GM23338 (cell line): ENCODE data around the gene ZNF804B. TPM values are rescaled to one million over a fixed set of nuclear protein-coding genes. Genes with fewer than 3 reads are reported as not detected.

Source experiments
- ATAC-seq: fragments of 200-7000 bp; cut with Tn5 transposase; 3 replicates; pipeline ENCODE4 v1.9.1; 2020
- DNase-seq: peaks from one replicate; pipeline ENCODE4 v3.0.0-alpha.2; 2015; ENCODE audit warnings: low spot score
- H2AFZ ChIP-seq: fragments of 200-600 bp; sonication (generic); 2 replicates; pipeline ENCODE4 v1.8.0; 2016; ENCODE audit warnings: antibody characterized with exemption, mild to moderate bottlenecking, moderate library complexity
- H3F3A ChIP-seq: fragments of 200-600 bp; sonication (generic); replicated peaks from 2 replicates; pipeline ENCODE4 v1.8.0; 2017; ENCODE audit warnings: antibody characterized with exemption, mixed run types, low read depth
- H3K27ac ChIP-seq: fragments of 200-600 bp; sonication (generic); 2 replicates; pipeline ENCODE4 v1.6.1; 2016; ENCODE audit warnings: low read depth
- H3K27me3 ChIP-seq: fragments of 200-600 bp; sonication (generic); 2 replicates; pipeline ENCODE4 v1.8.0; 2016; ENCODE audit warnings: mild to moderate bottlenecking, mixed run types, moderate library complexity; ENCODE audit not compliant: insufficient read depth
- H3K36me3 ChIP-seq: fragments of 200-600 bp; sonication (generic); 2 replicates; pipeline ENCODE4 v1.8.0; 2016; ENCODE audit warnings: mild to moderate bottlenecking; ENCODE audit not compliant: insufficient read depth
- H3K4me1 ChIP-seq: fragments of 200-600 bp; sonication (generic); 2 replicates; pipeline ENCODE4 v1.8.0; 2016; ENCODE audit warnings: mild to moderate bottlenecking, moderate library complexity; ENCODE audit not compliant: insufficient read depth
- H3K4me2 ChIP-seq: fragments of 200-600 bp; sonication (generic); 2 replicates; pipeline ENCODE4 v1.7.1; 2017; ENCODE audit warnings: mixed run types
- H3K4me3 ChIP-seq: fragments of 200-600 bp; sonication (generic); 2 replicates; pipeline ENCODE4 v1.6.1; 2016; ENCODE audit warnings: mixed run types
- H3K79me2 ChIP-seq: fragments of 200-600 bp; sonication (generic); replicated peaks from 2 replicates; pipeline ENCODE4 v1.8.0; 2017; ENCODE audit warnings: mild to moderate bottlenecking; ENCODE audit not compliant: insufficient read depth
- H3K9me2 ChIP-seq: fragments of 200-600 bp; sonication (generic); 2 replicates; pipeline ENCODE4 v1.8.0; 2017; ENCODE audit not compliant: insufficient read depth
- H4K20me1 ChIP-seq: fragments of 200-600 bp; sonication (generic); replicated peaks from 2 replicates; pipeline ENCODE4 v1.8.0; 2017; ENCODE audit warnings: mild to moderate bottlenecking; ENCODE audit not compliant: insufficient read depth
- H3K27ac Mint-ChIP-seq: 2 replicates; pipeline ENCODE4 v1.8.0; 2020; ENCODE audit warnings: inconsistent platforms, mild to moderate bottlenecking, moderate library complexity, mixed read lengths
- H3K27me3 Mint-ChIP-seq: 3 replicates; pipeline ENCODE4 v1.8.0; 2022; ENCODE audit warnings: low read depth, mild to moderate bottlenecking, moderate library complexity, mixed read lengths, inconsistent platforms; ENCODE audit not compliant: insufficient read depth, poor library complexity
- H3K36me3 Mint-ChIP-seq: 3 replicates; pipeline ENCODE4 v1.8.0; 2021; ENCODE audit warnings: low read depth, mild to moderate bottlenecking, inconsistent platforms, moderate library complexity, mixed read lengths
- H3K4me1 Mint-ChIP-seq: 3 replicates; pipeline ENCODE4 v1.8.0; 2020; ENCODE audit warnings: mild to moderate bottlenecking, inconsistent platforms, mixed read lengths
- H3K4me3 Mint-ChIP-seq: 3 replicates; pipeline ENCODE4 v1.8.0; 2021; ENCODE audit warnings: moderate library complexity, mild to moderate bottlenecking, inconsistent platforms, mixed read lengths
- H3K9me3 Mint-ChIP-seq: 3 replicates; pipeline ENCODE4 v1.8.0; 2020; ENCODE audit warnings: moderate library complexity, mild to moderate bottlenecking, inconsistent platforms, mixed read lengths
- CREB1 ChIP-seq: fragments of 250-450 bp; sonication (Bioruptor Pico); IDR thresholded peaks from 2 replicates; pipeline ENCODE4 v1.5.0; 2020; ENCODE audit warnings: low read depth, mild to moderate bottlenecking, moderate library complexity
- EZH2 ChIP-seq: fragments of 200-600 bp; sonication (generic); IDR thresholded peaks from one replicate; pipeline ENCODE4 v1.8.0; 2017; ENCODE audit warnings: antibody characterized with exemption, mild to moderate bottlenecking, low read depth; ENCODE audit not compliant: unreplicated experiment
- EZH2phosphoT487 ChIP-seq: fragments of 200-600 bp; sonication (generic); IDR thresholded peaks from one replicate; pipeline ENCODE4 v1.8.1; 2018; ENCODE audit warnings: antibody characterized with exemption; ENCODE audit not compliant: unreplicated experiment
- JUNB ChIP-seq: IDR thresholded peaks from one replicate; pipeline ENCODE4 v1.6.1; 2016; ENCODE audit warnings: antibody characterized with exemption; ENCODE audit not compliant: unreplicated experiment
- NANOG ChIP-seq: IDR thresholded peaks from 2 replicates; pipeline ENCODE4 v1.6.1; 2016; ENCODE audit warnings: antibody characterized with exemption, borderline replicate concordance
- POLR2AphosphoS5 ChIP-seq: IDR thresholded peaks from 2 replicates; pipeline ENCODE4 v1.6.1; 2016; ENCODE audit warnings: antibody characterized with exemption, low read depth
- REST ChIP-seq: IDR thresholded peaks from one replicate; pipeline ENCODE4 v1.6.1; 2018; ENCODE audit warnings: antibody characterized with exemption; ENCODE audit not compliant: unreplicated experiment
- STAT1 ChIP-seq: IDR thresholded peaks from one replicate; pipeline ENCODE4 v1.6.1; 2016; ENCODE audit warnings: antibody characterized with exemption; ENCODE audit not compliant: unreplicated experiment
- ZNF114 ChIP-seq: fragments of 250-450 bp; sonication (Bioruptor Pico); IDR thresholded peaks from 2 replicates; pipeline ENCODE4 v1.5.0; 2020; ENCODE audit warnings: mild to moderate bottlenecking, moderate library complexity
- ZNF331 ChIP-seq: fragments of 250-450 bp; sonication (Bioruptor Pico); IDR thresholded peaks from 2 replicates; pipeline ENCODE4 v1.5.0; 2020; ENCODE audit warnings: low read depth, mild to moderate bottlenecking, moderate library complexity
- polyA plus RNA-seq: library from polyadenylated mRNA; unstranded; fragments of >200 nt; fragmentation: Nextera tagmentation; extraction: Ambion mirVana; gene quantifications from 2 replicates; pipeline ENCODE4 v1.2.1, GENCODE V29; 2016
- total RNA-seq: library from RNA; depleted of rRNA; stranded (reverse); fragments of >200 nt; shearing (Covaris generic); gene quantifications from 2 replicates; pipeline ENCODE4 v1.2.3, GENCODE V29; 2014
- TF ChIP-seq, protein P1 (sequence below), 2 experiments: fragments of 200-600 bp in 1 of 2; sonication (generic) in 1 of 2; conservative IDR thresholded peaks; 2 replicates each; pipeline versions ENCODE4 v1.5.1 to v1.6.1; 2016 to 2017; ENCODE audit warnings: antibody characterized with exemption in 2 of 2, low read depth in 2 of 2, mild to moderate bottlenecking in 2 of 2, moderate library complexity in 1 of 2
- TF ChIP-seq, protein P2 (sequence below): fragments of 250-450 bp; sonication (Bioruptor Pico); IDR thresholded peaks from 2 replicates; pipeline ENCODE4 v1.5.0; 2020; ENCODE audit warnings: mild to moderate bottlenecking, moderate library complexity
- TF ChIP-seq, protein P3 (sequence below): IDR thresholded peaks from 2 replicates; pipeline ENCODE4 v1.6.1; 2016; ENCODE audit warnings: antibody characterized with exemption

The ZNF804B gene
- total and polyA plus RNA-seq, 2 experiments from 2014 or later: not detected

DNA sequence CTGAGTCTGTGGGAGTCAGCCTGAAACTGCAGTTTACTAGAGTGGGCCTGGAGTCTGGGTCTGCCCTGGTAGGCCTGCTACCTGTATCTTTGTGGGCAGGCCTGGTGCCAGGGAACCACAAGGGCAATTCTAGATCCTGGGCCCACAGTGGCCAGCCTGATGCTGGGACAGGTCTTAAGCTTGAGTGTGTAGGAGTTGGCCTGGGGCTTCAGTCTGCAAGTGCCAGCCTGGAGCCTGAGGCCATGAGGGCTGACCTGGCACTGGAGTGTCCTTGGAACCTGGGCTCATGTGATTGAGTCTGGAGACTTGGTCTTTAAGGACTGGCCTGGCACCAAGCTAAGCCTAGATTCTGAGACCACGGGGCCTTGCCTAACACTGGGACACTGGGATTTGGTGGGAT, 281.7 kb downstream of the ZNF804B start:
- H3K27me3 Mint-ChIP-seq: peaks cover 3% of the 10 kb centered on the region
- no peaks in the 10 kb centered on the region for H3K4me1 Mint-ChIP-seq
- Histone ChIP-seq H3K9me2 (peaks cover 7% of the 10 kb centered on the region), H2AFZ (no peak overlapping the region), H3K79me2 (no peaks in the 10 kb centered on the region), H3K36me3 (no peaks in the 10 kb centered on the region; the same call in 1 of the 2 replicates), H3F3A (no peaks in the 10 kb centered on the region), H4K20me1 (no peaks in the 10 kb centered on the region), H3K4me2 (no peak overlapping the region), H3K4me3 (no peak overlapping the region), H3K27me3 (no peaks in the 10 kb centered on the region), H3K27ac (no peak overlapping the region), H3K4me1 (no peaks in the 10 kb centered on the region)
- H3K36me3 Mint-ChIP-seq: peaks cover 21% of the 10 kb centered on the region
- ATAC-seq (no peak), DNase-seq (no peak)
- H3K4me3 Mint-ChIP-seq: no peak overlapping the region
- no peak overlapping the region for H3K27ac Mint-ChIP-seq
- TF ChIP-seq, protein P1, sequence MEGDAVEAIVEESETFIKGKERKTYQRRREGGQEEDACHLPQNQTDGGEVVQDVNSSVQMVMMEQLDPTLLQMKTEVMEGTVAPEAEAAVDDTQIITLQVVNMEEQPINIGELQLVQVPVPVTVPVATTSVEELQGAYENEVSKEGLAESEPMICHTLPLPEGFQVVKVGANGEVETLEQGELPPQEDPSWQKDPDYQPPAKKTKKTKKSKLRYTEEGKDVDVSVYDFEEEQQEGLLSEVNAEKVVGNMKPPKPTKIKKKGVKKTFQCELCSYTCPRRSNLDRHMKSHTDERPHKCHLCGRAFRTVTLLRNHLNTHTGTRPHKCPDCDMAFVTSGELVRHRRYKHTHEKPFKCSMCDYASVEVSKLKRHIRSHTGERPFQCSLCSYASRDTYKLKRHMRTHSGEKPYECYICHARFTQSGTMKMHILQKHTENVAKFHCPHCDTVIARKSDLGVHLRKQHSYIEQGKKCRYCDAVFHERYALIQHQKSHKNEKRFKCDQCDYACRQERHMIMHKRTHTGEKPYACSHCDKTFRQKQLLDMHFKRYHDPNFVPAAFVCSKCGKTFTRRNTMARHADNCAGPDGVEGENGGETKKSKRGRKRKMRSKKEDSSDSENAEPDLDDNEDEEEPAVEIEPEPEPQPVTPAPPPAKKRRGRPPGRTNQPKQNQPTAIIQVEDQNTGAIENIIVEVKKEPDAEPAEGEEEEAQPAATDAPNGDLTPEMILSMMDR (conservative IDR thresholded peaks at IDR 0.05; ENCODE audit: low read depth in 2 of 2): no peak
- no peak for TF ChIP-seq ZNF331
- no peak for TF ChIP-seq EZH2phosphoT487
- no peak for TF ChIP-seq REST
- TF ChIP-seq NANOG: no peak
- no peak for TF ChIP-seq EZH2
- no peak for TF ChIP-seq ZNF114 (CRISPR knock-in tag)
- TF ChIP-seq, protein P2, sequence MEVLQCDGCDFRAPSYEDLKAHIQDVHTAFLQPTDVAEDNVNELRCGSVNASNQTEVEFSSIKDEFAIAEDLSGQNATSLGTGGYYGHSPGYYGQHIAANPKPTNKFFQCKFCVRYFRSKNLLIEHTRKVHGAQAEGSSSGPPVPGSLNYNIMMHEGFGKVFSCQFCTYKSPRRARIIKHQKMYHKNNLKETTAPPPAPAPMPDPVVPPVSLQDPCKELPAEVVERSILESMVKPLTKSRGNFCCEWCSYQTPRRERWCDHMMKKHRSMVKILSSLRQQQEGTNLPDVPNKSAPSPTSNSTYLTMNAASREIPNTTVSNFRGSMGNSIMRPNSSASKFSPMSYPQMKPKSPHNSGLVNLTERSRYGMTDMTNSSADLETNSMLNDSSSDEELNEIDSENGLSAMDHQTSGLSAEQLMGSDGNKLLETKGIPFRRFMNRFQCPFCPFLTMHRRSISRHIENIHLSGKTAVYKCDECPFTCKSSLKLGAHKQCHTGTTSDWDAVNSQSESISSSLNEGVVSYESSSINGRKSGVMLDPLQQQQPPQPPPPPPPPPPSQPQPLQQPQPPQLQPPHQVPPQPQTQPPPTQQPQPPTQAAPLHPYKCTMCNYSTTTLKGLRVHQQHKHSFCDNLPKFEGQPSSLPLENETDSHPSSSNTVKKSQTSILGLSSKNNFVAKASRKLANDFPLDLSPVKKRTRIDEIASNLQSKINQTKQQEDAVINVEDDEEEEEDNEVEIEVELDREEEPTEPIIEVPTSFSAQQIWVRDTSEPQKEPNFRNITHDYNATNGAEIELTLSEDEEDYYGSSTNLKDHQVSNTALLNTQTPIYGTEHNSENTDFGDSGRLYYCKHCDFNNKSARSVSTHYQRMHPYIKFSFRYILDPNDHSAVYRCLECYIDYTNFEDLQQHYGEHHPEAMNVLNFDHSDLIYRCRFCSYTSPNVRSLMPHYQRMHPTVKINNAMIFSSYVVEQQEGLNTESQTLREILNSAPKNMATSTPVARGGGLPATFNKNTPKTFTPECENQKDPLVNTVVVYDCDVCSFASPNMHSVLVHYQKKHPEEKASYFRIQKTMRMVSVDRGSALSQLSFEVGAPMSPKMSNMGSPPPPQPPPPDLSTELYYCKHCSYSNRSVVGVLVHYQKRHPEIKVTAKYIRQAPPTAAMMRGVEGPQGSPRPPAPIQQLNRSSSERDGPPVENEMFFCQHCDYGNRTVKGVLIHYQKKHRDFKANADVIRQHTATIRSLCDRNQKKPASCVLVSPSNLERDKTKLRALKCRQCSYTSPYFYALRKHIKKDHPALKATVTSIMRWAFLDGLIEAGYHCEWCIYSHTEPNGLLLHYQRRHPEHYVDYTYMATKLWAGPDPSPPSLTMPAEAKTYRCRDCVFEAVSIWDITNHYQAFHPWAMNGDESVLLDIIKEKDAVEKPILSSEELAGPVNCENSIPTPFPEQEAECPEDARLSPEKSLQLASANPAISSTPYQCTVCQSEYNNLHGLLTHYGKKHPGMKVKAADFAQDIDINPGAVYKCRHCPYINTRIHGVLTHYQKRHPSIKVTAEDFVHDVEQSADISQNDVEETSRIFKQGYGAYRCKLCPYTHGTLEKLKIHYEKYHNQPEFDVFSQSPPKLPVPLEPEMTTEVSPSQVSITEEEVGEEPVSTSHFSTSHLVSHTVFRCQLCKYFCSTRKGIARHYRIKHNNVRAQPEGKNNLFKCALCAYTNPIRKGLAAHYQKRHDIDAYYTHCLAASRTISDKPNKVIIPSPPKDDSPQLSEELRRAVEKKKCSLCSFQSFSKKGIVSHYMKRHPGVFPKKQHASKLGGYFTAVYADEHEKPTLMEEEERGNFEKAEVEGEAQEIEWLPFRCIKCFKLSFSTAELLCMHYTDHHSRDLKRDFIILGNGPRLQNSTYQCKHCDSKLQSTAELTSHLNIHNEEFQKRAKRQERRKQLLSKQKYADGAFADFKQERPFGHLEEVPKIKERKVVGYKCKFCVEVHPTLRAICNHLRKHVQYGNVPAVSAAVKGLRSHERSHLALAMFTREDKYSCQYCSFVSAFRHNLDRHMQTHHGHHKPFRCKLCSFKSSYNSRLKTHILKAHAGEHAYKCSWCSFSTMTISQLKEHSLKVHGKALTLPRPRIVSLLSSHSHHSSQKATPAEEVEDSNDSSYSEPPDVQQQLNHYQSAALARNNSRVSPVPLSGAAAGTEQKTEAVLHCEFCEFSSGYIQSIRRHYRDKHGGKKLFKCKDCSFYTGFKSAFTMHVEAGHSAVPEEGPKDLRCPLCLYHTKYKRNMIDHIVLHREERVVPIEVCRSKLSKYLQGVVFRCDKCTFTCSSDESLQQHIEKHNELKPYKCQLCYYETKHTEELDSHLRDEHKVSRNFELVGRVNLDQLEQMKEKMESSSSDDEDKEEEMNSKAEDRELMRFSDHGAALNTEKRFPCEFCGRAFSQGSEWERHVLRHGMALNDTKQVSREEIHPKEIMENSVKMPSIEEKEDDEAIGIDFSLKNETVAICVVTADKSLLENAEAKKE (CRISPR knock-in tag): no peak
- no peak for TF ChIP-seq JUNB
- TF ChIP-seq, protein P3, sequence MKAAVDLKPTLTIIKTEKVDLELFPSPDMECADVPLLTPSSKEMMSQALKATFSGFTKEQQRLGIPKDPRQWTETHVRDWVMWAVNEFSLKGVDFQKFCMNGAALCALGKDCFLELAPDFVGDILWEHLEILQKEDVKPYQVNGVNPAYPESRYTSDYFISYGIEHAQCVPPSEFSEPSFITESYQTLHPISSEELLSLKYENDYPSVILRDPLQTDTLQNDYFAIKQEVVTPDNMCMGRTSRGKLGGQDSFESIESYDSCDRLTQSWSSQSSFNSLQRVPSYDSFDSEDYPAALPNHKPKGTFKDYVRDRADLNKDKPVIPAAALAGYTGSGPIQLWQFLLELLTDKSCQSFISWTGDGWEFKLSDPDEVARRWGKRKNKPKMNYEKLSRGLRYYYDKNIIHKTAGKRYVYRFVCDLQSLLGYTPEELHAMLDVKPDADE: no peak
- TF ChIP-seq STAT1: no peak
- TF ChIP-seq POLR2AphosphoS5: no peak
- no peak for TF ChIP-seq CREB1 (CRISPR knock-in tag)
- H3K9me3 Mint-ChIP-seq: peaks cover 31% of the 10 kb centered on the region
